Colonic mucosa (tissue), 4 donors: Measurements from ENCODE around the gene MGME1. TPM values are rescaled to one million over a fixed set of nuclear protein-coding genes. Genes with fewer than 3 reads are reported as not detected.
A peak's percentile ranks its signal among the peaks of the same experiment; 100 is the strongest.

ENCODE experiments used
- DNase-seq: peaks from one replicate; pipeline ENCODE4 v3.0.0-alpha.2; 2020
- H3K27ac ChIP-seq: fragments of 200-600 bp; one replicate; pipeline ENCODE4 v1.8.0; 2021
- H3K27me3 ChIP-seq: fragments of 200-600 bp; one replicate; pipeline ENCODE4 v1.8.0; 2021
- H3K36me3 ChIP-seq: fragments of 200-600 bp; one replicate; pipeline ENCODE4 v1.8.0; 2021
- H3K4me1 ChIP-seq: fragments of 200-600 bp; one replicate; pipeline ENCODE4 v1.8.0; 2021; ENCODE audit warnings: mild to moderate bottlenecking
- H3K4me3 ChIP-seq: fragments of 200-600 bp; one replicate; pipeline ENCODE4 v1.8.0; 2021
- H3K9ac ChIP-seq, 2 donors: one replicate each; pipeline ENCODE4 v1.7.0; 2013; ENCODE audit warnings: control low read depth in 2 of 2, low read depth in 2 of 2, low read length in 2 of 2
- H3K9me3 ChIP-seq: fragments of 200-600 bp; one replicate; pipeline ENCODE4 v1.8.0; 2021
- intact Hi-C: fragments of 100-400 bp; cut with DNase I; formaldehyde crosslinking; loops from one replicate; pipeline ENCODE4 v1.14.1; 2022
- total RNA-seq, 2 donors: library from RNA; stranded (reverse); fragmentation: NEBNext Ultra II Directional in 1 of 2; extraction: Animal tissue kit (Norgen Biotek cat#: 25700) in 1 of 2; gene quantifications; one replicate each; pipeline ENCODE4 v1.2.1, GENCODE V29; 2021
- TF ChIP-seq, protein P1 (sequence below): fragments of 200-600 bp; IDR thresholded peaks from one replicate; pipeline ENCODE4 v1.8.0; 2022; ENCODE audit warnings: antibody characterized with exemption, mild to moderate bottlenecking
- donor health status: healthy.
- donor health status: DM: no; HTN: no; CAD: no.
- donor health status: DM: no; HTN: no; CAD: no.

MGME1 gene
- total RNA-seq, 2 donors from 2014 or later: 20.5 to 21.1 TPM

GRCh38 chr20:17933711-17934110, 35.1 kb upstream of the MGME1 start:
- no peaks in the 10 kb centered on the region for H3K36me3 ChIP-seq
- H3K4me1 ChIP-seq: peaks cover 4% of the 10 kb centered on the region
- no peak overlapping the region for H3K27ac ChIP-seq
- no peak overlapping the region for H3K4me3 ChIP-seq
- intact Hi-C loops: no loop called here
- no peak overlapping the region for H3K9ac ChIP-seq
- TF ChIP-seq, protein P1, sequence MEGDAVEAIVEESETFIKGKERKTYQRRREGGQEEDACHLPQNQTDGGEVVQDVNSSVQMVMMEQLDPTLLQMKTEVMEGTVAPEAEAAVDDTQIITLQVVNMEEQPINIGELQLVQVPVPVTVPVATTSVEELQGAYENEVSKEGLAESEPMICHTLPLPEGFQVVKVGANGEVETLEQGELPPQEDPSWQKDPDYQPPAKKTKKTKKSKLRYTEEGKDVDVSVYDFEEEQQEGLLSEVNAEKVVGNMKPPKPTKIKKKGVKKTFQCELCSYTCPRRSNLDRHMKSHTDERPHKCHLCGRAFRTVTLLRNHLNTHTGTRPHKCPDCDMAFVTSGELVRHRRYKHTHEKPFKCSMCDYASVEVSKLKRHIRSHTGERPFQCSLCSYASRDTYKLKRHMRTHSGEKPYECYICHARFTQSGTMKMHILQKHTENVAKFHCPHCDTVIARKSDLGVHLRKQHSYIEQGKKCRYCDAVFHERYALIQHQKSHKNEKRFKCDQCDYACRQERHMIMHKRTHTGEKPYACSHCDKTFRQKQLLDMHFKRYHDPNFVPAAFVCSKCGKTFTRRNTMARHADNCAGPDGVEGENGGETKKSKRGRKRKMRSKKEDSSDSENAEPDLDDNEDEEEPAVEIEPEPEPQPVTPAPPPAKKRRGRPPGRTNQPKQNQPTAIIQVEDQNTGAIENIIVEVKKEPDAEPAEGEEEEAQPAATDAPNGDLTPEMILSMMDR: no peak
- no peak for DNase-seq
- H3K27me3 ChIP-seq: no peaks in the 10 kb centered on the region
- H3K9me3 ChIP-seq: no peaks in the 10 kb centered on the region

GRCh38 chr20:17934141-17934862, 34.5 kb upstream of the MGME1 start:
- no peak overlapping the region for H3K4me3 ChIP-seq
- TF ChIP-seq, protein P1: no peak
- H3K9me3 ChIP-seq: no peaks in the 10 kb centered on the region
- H3K27me3 ChIP-seq: no peaks in the 10 kb centered on the region
- H3K4me1 ChIP-seq: no peaks in the 10 kb centered on the region
- intact Hi-C loops: no loop called here
- H3K36me3 ChIP-seq: no peaks in the 10 kb centered on the region
- peak overlapping the region in 1 of 2 donors; percentile 41 for H3K9ac ChIP-seq
- no peak for DNase-seq
- H3K27ac ChIP-seq: no peak overlapping the region

DNA sequence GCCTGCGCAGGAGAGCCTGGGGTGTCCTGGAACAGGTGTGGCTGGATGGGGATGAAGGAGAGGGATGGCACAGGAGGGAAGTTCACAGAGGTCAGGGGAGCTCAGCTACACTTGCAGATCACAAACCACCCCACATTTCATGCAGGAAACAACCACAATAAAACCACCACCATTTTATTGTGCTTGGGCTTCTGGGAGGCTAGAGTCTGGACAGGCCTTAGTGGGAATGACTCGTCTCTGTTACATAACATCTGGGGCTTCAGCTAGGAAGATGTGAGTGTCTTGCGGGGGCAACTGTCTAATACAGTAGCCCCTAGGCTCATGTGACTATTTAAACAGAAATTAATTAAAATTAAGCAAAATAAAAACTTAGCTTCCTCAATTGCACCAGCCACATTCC, 33.6 kb upstream of the MGME1 start:
- H3K27ac ChIP-seq: no peak overlapping the region
- no peaks in the 10 kb centered on the region for H3K4me1 ChIP-seq
- H3K4me3 ChIP-seq: no peak overlapping the region
- TF ChIP-seq, protein P1: no peak
- intact Hi-C loops: no loop called here
- H3K9ac ChIP-seq: no peak overlapping the region
- H3K9me3 ChIP-seq: no peaks in the 10 kb centered on the region
- no peaks in the 10 kb centered on the region for H3K36me3 ChIP-seq
- no peak for DNase-seq
- no peaks in the 10 kb centered on the region for H3K27me3 ChIP-seq

DNA sequence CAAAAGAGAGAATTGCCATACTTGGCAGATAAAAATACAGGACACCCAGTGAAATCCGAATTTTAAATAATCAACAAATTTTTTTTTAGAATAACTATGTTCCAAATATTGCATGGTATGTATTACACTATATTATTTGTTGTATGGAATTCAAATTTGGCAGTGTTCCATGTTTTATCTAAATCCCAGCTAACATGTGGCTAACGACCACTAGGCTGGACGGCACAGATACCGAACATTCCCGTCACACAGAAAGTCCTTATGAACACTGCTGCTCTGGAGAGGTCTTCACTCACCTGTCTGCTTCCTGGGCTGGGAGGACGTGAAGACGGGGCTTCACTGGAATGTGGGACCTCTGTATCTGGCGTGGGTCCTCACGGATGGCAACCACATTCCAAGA, 33.1 kb upstream of the MGME1 start:
- TF ChIP-seq, protein P1: no peak
- Histone ChIP-seq H3K4me3 (no peak overlapping the region), H3K4me1 (no peaks in the 10 kb centered on the region), H3K27ac (no peak overlapping the region), H3K36me3 (no peaks in the 10 kb centered on the region), H3K9me3 (no peaks in the 10 kb centered on the region), H3K9ac (no peak overlapping the region), H3K27me3 (no peaks in the 10 kb centered on the region)
- intact Hi-C loops: no loop called here
- no peak for DNase-seq

DNA sequence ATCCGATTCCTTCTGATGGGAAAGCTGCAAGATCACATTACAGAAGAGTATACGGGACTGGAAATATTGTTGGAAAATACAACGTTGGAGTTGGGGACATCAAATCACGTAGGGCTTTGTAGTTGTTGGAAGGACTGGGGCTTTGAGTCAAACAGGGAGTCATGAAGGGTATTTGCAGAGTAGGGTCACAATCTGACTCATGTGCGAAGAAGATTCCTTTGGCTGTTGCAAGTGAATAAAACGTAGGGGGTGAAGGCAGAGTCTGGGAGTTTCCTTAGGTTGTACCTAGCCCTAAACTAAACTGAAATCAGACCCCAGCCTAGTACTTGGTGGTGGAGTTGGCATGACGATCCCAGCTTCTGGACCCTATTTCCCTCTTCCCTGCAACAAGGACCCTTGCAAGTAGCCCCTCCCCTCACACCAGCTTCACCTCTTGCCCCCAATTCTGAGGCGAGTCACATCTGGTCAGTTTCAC, 32.5 kb upstream of the MGME1 start:
- H3K4me3 ChIP-seq: no peak overlapping the region
- H3K27me3 ChIP-seq: no peaks in the 10 kb centered on the region
- peak overlapping the region; percentile 2 for H3K27ac ChIP-seq
- TF ChIP-seq, protein P1: no peak
- DNase-seq: no peak
- intact Hi-C loops: no loop called here
- peak overlapping the region in 1 of 2 donors; percentile 54 for H3K9ac ChIP-seq
- no peaks in the 10 kb centered on the region for H3K4me1 ChIP-seq
- H3K9me3 ChIP-seq: no peaks in the 10 kb centered on the region
- no peaks in the 10 kb centered on the region for H3K36me3 ChIP-seq
